ENCODE data around the gene WDR74. TPM values are rescaled to one million over a fixed set of nuclear protein-coding genes. Genes with fewer than 3 reads are reported as not detected.
A peak's percentile ranks its signal among the peaks of the same experiment; 100 is the strongest.

The WDR74 gene
- total and polyA plus RNA-seq, 9 of the 15 experiments (the other 6 are each of a cell fraction or from before 2014, with no cell fraction given): 32.7 to 210 (median 114) TPM

DNA sequence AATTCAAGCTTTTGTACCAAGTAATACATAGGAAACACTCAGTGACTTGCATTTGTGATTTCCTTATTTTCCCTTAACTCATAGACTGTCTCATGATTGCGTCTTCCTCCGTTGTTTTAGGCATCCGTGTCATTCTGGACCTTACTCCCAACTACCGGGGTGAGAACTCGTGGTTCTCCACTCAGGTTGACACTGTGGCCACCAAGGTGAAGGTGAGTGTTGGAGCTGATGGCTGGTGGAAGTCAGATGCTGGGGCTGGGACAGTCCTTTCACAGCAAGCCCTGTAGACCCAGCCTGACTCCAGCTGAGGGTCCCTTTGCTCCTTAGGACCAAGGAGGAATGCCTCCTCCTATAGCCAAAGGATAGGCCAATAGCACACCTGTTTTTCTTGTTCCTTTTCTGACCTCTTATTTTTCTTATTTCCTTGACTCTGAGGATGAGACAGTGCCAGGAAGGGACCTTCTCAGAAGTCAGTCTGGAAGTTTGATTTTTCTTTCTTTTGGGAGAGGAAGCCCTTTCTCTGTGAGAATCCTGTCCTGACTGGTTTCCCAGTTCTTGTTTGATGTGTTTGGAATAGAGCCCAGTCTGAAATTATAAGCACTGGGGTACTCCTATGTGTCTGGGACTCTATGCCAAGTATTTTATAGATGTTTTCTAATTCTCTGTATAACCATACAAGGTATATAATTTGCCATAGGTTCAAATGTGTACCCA lies 43.6 kb upstream of the WDR74 start (continued):
- TF ChIP-seq, protein P1, sequence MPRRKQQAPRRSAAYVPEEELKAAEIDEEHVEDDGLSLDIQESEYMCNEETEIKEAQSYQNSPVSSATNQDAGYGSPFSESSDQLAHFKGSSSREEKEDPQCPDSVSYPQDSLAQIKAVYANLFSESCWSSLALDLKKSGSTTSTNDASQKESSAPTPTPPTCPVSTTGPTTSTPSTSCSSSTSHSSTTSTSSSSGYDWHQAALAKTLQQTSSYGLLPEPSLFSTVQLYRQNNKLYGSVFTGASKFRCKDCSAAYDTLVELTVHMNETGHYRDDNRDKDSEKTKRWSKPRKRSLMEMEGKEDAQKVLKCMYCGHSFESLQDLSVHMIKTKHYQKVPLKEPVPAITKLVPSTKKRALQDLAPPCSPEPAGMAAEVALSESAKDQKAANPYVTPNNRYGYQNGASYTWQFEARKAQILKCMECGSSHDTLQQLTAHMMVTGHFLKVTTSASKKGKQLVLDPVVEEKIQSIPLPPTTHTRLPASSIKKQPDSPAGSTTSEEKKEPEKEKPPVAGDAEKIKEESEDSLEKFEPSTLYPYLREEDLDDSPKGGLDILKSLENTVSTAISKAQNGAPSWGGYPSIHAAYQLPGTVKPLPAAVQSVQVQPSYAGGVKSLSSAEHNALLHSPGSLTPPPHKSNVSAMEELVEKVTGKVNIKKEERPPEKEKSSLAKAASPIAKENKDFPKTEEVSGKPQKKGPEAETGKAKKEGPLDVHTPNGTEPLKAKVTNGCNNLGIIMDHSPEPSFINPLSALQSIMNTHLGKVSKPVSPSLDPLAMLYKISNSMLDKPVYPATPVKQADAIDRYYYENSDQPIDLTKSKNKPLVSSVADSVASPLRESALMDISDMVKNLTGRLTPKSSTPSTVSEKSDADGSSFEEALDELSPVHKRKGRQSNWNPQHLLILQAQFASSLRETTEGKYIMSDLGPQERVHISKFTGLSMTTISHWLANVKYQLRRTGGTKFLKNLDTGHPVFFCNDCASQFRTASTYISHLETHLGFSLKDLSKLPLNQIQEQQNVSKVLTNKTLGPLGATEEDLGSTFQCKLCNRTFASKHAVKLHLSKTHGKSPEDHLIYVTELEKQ (CRISPR knock-in tag; IDR thresholded peaks at IDR 0.05): no peak
- peak; percentile 30; the same call in 1 of the 2 replicates for TF ChIP-seq ZFX (CRISPR knock-in tag; IDR thresholded peaks at IDR 0.05)
- TF ChIP-seq RCOR1 (IDR thresholded peaks at IDR 0.05; ENCODE audit: borderline replicate concordance in 1 of 2, low read depth in 2 of 2, low read length in 2 of 2): no peak
- TF ChIP-seq SIN3A (IDR thresholded peaks at IDR 0.05; ENCODE audit: borderline replicate concordance in 2 of 2, control insufficient read depth in 1 of 2, low read depth in 2 of 2, low read length in 2 of 2): 0 out of 4 replicates have a peak, but pooled peaks of 1 of the 2 experiments have one; percentile 8
- no peak for TF ChIP-seq RAD51 (IDR thresholded peaks at IDR 0.05; ENCODE audit: borderline replicate concordance, low read depth)
- TF ChIP-seq, protein P2, sequence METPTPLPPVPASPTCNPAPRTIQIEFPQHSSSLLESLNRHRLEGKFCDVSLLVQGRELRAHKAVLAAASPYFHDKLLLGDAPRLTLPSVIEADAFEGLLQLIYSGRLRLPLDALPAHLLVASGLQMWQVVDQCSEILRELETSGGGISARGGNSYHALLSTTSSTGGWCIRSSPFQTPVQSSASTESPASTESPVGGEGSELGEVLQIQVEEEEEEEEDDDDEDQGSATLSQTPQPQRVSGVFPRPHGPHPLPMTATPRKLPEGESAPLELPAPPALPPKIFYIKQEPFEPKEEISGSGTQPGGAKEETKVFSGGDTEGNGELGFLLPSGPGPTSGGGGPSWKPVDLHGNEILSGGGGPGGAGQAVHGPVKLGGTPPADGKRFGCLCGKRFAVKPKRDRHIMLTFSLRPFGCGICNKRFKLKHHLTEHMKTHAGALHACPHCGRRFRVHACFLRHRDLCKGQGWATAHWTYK (CRISPR knock-in tag; IDR thresholded peaks at IDR 0.05): no peak
- TF ChIP-seq ZNF324 (CRISPR knock-in tag; IDR thresholded peaks at IDR 0.05): no peak
- TF ChIP-seq, protein P3, sequence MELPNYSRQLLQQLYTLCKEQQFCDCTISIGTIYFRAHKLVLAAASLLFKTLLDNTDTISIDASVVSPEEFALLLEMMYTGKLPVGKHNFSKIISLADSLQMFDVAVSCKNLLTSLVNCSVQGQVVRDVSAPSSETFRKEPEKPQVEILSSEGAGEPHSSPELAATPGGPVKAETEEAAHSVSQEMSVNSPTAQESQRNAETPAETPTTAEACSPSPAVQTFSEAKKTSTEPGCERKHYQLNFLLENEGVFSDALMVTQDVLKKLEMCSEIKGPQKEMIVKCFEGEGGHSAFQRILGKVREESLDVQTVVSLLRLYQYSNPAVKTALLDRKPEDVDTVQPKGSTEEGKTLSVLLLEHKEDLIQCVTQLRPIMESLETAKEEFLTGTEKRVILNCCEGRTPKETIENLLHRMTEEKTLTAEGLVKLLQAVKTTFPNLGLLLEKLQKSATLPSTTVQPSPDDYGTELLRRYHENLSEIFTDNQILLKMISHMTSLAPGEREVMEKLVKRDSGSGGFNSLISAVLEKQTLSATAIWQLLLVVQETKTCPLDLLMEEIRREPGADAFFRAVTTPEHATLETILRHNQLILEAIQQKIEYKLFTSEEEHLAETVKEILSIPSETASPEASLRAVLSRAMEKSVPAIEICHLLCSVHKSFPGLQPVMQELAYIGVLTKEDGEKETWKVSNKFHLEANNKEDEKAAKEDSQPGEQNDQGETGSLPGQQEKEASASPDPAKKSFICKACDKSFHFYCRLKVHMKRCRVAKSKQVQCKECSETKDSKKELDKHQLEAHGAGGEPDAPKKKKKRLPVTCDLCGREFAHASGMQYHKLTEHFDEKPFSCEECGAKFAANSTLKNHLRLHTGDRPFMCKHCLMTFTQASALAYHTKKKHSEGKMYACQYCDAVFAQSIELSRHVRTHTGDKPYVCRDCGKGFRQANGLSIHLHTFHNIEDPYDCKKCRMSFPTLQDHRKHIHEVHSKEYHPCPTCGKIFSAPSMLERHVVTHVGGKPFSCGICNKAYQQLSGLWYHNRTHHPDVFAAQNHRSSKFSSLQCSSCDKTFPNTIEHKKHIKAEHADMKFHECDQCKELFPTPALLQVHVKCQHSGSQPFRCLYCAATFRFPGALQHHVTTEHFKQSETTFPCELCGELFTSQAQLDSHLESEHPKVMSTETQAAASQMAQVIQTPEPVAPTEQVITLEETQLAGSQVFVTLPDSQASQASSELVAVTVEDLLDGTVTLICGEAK (IDR thresholded peaks at IDR 0.05): peak; percentile 48; the same call in 1 of the 2 replicates
- TF ChIP-seq, protein P3 (CRISPR knock-in tag; IDR thresholded peaks at IDR 0.05): no peak
- TF ChIP-seq MCM5 (IDR thresholded peaks at IDR 0.05; ENCODE audit: low read depth): no peak

All from K562 (cell line).